ENCODE measurements around the gene DPH7. TPM values are rescaled to one million over a fixed set of nuclear protein-coding genes. Genes with fewer than 3 reads are reported as not detected.

DPH7 gene
- total RNA-seq, 1 experiment from 2014 or later: 43.9 TPM

- CTCF ChIA-PET: no interaction called here
- DNase-seq (ENCODE audit: low spot score): no peak
- TF ChIP-seq CBFB (CRISPR knock-in tag; IDR thresholded peaks at IDR 0.05; ENCODE audit: low read depth): no peak
- no peak for TF ChIP-seq ZNF423 (CRISPR knock-in tag; IDR thresholded peaks at IDR 0.05)
- TF ChIP-seq ZNF263 (CRISPR knock-in tag; IDR thresholded peaks at IDR 0.05; ENCODE audit: low read depth): no peak
- no peak for TF ChIP-seq PREB (CRISPR knock-in tag; IDR thresholded peaks at IDR 0.05; ENCODE audit: borderline replicate concordance)
- TF ChIP-seq ZSCAN18 (CRISPR knock-in tag; IDR thresholded peaks at IDR 0.05): no peak
- no peak for TF ChIP-seq ZNF317 (CRISPR knock-in tag; IDR thresholded peaks at IDR 0.05; ENCODE audit: borderline replicate concordance, low read depth)
- no peak for TF ChIP-seq CTCF (IDR thresholded peaks at IDR 0.05)
- TF ChIP-seq GTF2I (CRISPR knock-in tag; conservative IDR thresholded peaks at IDR 0.05): no peak
- TF ChIP-seq TEAD4 (CRISPR knock-in tag; IDR thresholded peaks at IDR 0.05): no peak
- no peak for TF ChIP-seq ATF6 (CRISPR knock-in tag; IDR thresholded peaks at IDR 0.05)
- TF ChIP-seq HMGA2 (CRISPR knock-in tag; IDR thresholded peaks at IDR 0.05): no peak
- no peak for TF ChIP-seq NR1H2 (CRISPR knock-in tag; IDR thresholded peaks at IDR 0.05)
- TF ChIP-seq ZNF232 (CRISPR knock-in tag; IDR thresholded peaks at IDR 0.05): no peak
- no peak for TF ChIP-seq MAX (CRISPR knock-in tag; IDR thresholded peaks at IDR 0.05)
Measured at GRCh38 chr9:137540536-137540935, 38.2 kb downstream of the DPH7 start.

GRCh38 chr9:137538058-137538457 is 40.7 kb downstream of the DPH7 start:
- H3K4me3 Mint-ChIP-seq: no peak overlapping the region
- H3K36me3 Mint-ChIP-seq: peaks cover 5% of the 10 kb centered on the region
- no peak for TF ChIP-seq ZNF425 (CRISPR knock-in tag; conservative IDR thresholded peaks at IDR 0.05)
- TF ChIP-seq RELA (CRISPR knock-in tag; IDR thresholded peaks at IDR 0.05; ENCODE audit: borderline replicate concordance): no peak
- TF ChIP-seq ZNF512 (CRISPR knock-in tag; IDR thresholded peaks at IDR 0.05; ENCODE audit: borderline replicate concordance): no peak
- no peak for TF ChIP-seq E2F1 (CRISPR knock-in tag; IDR thresholded peaks at IDR 0.05)
- TF ChIP-seq CBFB (CRISPR knock-in tag; IDR thresholded peaks at IDR 0.05; ENCODE audit: low read depth): no peak
- no peak for TF ChIP-seq E2F5 (CRISPR knock-in tag; IDR thresholded peaks at IDR 0.05)
- TF ChIP-seq FOXJ3 (CRISPR knock-in tag; IDR thresholded peaks at IDR 0.05; ENCODE audit: borderline replicate concordance): no peak
- TF ChIP-seq TEAD1 (CRISPR knock-in tag; IDR thresholded peaks at IDR 0.05): no peak
- peaks cover 11% of the 10 kb centered on the region for H3K9me3 Mint-ChIP-seq
- H3K27ac Mint-ChIP-seq: no peak overlapping the region
- CTCF ChIA-PET: no interaction called here
- peaks cover 6% of the 10 kb centered on the region for H3K4me1 Mint-ChIP-seq
- no peak for ATAC-seq
- H3K27me3 Mint-ChIP-seq (ENCODE audit: low read depth): peaks cover 7% of the 10 kb centered on the region; the same call in 1 of the 2 replicates
- DNase-seq (ENCODE audit: low spot score): no peak
- POLR2A ChIA-PET: no interaction called here

More at GRCh38 chr9:137540536-137540935, 38.2 kb downstream of the DPH7 start:
- Mint-ChIP-seq H3K27ac (no peak overlapping the region), H3K27me3 (ENCODE audit: low read depth) (no peaks in the 10 kb centered on the region), H3K4me1 (no peaks in the 10 kb centered on the region), H3K9me3 (no peaks in the 10 kb centered on the region), H3K4me3 (no peak overlapping the region), H3K36me3 (no peaks in the 10 kb centered on the region)
- no peak for ATAC-seq
- POLR2A ChIA-PET: no interaction called here
